Measurements from ENCODE around the gene STAC3. TPM values are rescaled to one million over a fixed set of nuclear protein-coding genes. Genes with fewer than 3 reads are reported as not detected.

Gene STAC3
- total and polyA plus RNA-seq, 9 of the 15 experiments (the other 6 are each of a cell fraction or from before 2014, with no cell fraction given), result 0.45 to 6.4 (median 3.3) TPM

- TF ChIP-seq HMBOX1 (IDR thresholded peaks at IDR 0.05), result no peak
- TF ChIP-seq TAF9B (IDR thresholded peaks at IDR 0.05; ENCODE audit: partially characterized antibody), result no peak
- TF ChIP-seq RAD21 (CRISPR knock-in tag; conservative IDR thresholded peaks at IDR 0.05 in 1 of 2, IDR thresholded peaks at IDR 0.05 in 1 of 2), result no peak
- no peak for TF ChIP-seq PCBP1 (IDR thresholded peaks at IDR 0.05; ENCODE audit: low read depth, low read length, poor library complexity, severe bottlenecking)
- peak; percentile 66; the same call in 1 of the 2 replicates for TF ChIP-seq PHF8 (IDR thresholded peaks at IDR 0.05; ENCODE audit: borderline replicate concordance, low read length)
- TF ChIP-seq BCL6 (CRISPR knock-in tag; IDR thresholded peaks at IDR 0.05), result no peak
- TF ChIP-seq ZNF324 (CRISPR knock-in tag; IDR thresholded peaks at IDR 0.05), result no peak
- no peak for TF ChIP-seq ZBTB34 (CRISPR knock-in tag; IDR thresholded peaks at IDR 0.05)
- TF ChIP-seq ZBTB2 (IDR thresholded peaks at IDR 0.05), result peak; percentile 97
- TF ChIP-seq ELK3 (CRISPR knock-in tag; IDR thresholded peaks at IDR 0.05), result no peak
- TF ChIP-seq POLR2H (tag; IDR thresholded peaks at IDR 0.05; ENCODE audit: low read depth), result peak; percentile 86
- no peak for TF ChIP-seq PRPF4 (IDR thresholded peaks at IDR 0.05; ENCODE audit: insufficient read depth, low read depth, low read length, poor library complexity, severe bottlenecking)
- TF ChIP-seq HDAC2 (IDR thresholded peaks at IDR 0.05), result peak; percentile 63; the same call in 1 of the 2 replicates
- TF ChIP-seq ARID3A (IDR thresholded peaks at IDR 0.05; ENCODE audit: borderline replicate concordance, low read depth, low read length), result no peak
- no peak for TF ChIP-seq ZNF274 (IDR thresholded peaks at IDR 0.05; ENCODE audit: borderline replicate concordance, low read depth, low read length)
- no peak for TF ChIP-seq ZNF253 (CRISPR knock-in tag; conservative IDR thresholded peaks at IDR 0.05)
- TF ChIP-seq EHMT2 (IDR thresholded peaks at IDR 0.05), result no peak
- peak; percentile 57 for TF ChIP-seq HINFP (tag; conservative IDR thresholded peaks at IDR 0.05; ENCODE audit: low read depth)
- TF ChIP-seq DPF2 (IDR thresholded peaks at IDR 0.05), result no peak
These were observed 21.2 kb downstream of the STAC3 start, which contains the start of gene SHMT2 (continued) for GRCh38 chr12:57229634-57230380.
